Choroid plexus epithelial cell (primary cell): Measurements from ENCODE around the gene SVOPL.
A peak's percentile ranks its signal among the peaks of the same experiment; 100 is the strongest.

Experiments
- DNase-seq: peaks from one replicate; pipeline ENCODE4 v3.0.0-alpha.2; 2010; ENCODE audit warnings: low read depth
- H3K4me3 ChIP-seq: 2 replicates; pipeline ENCODE4 v1.5.1; 2011; ENCODE audit warnings: low read depth, mild to moderate bottlenecking, control low read depth, low read length, moderate library complexity
- TF ChIP-seq, protein P1 (sequence below): conservative IDR thresholded peaks from 2 replicates; pipeline ENCODE4 v1.5.1; 2011; ENCODE audit warnings: low read depth, mild to moderate bottlenecking, control low read depth, inconsistent platforms, low read length, moderate library complexity

The SVOPL gene

DNA sequence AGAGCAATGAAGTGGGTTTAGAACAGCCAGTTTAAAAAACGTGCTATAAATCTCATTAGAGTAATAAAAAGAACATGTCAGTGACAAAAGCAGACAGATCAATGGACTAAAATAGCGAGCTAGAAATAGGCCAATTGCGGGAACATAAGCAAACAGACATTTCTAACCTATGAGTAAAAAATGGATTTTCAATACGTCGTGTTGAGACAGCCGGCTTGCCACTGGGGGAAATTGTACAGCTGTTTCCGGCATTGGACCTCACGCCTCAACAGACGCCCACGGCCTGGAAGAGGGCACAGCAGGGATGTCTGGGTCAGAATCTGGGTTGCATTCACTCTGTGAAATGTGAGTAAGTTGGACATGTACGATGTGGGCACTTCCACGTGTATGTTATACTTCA lies 92.9 kb downstream of the SVOPL start:
- TF ChIP-seq, protein P1, sequence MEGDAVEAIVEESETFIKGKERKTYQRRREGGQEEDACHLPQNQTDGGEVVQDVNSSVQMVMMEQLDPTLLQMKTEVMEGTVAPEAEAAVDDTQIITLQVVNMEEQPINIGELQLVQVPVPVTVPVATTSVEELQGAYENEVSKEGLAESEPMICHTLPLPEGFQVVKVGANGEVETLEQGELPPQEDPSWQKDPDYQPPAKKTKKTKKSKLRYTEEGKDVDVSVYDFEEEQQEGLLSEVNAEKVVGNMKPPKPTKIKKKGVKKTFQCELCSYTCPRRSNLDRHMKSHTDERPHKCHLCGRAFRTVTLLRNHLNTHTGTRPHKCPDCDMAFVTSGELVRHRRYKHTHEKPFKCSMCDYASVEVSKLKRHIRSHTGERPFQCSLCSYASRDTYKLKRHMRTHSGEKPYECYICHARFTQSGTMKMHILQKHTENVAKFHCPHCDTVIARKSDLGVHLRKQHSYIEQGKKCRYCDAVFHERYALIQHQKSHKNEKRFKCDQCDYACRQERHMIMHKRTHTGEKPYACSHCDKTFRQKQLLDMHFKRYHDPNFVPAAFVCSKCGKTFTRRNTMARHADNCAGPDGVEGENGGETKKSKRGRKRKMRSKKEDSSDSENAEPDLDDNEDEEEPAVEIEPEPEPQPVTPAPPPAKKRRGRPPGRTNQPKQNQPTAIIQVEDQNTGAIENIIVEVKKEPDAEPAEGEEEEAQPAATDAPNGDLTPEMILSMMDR, result no peak
- H3K4me3 ChIP-seq, result no peak overlapping the region
- DNase-seq, result peak; percentile 77

DNA sequence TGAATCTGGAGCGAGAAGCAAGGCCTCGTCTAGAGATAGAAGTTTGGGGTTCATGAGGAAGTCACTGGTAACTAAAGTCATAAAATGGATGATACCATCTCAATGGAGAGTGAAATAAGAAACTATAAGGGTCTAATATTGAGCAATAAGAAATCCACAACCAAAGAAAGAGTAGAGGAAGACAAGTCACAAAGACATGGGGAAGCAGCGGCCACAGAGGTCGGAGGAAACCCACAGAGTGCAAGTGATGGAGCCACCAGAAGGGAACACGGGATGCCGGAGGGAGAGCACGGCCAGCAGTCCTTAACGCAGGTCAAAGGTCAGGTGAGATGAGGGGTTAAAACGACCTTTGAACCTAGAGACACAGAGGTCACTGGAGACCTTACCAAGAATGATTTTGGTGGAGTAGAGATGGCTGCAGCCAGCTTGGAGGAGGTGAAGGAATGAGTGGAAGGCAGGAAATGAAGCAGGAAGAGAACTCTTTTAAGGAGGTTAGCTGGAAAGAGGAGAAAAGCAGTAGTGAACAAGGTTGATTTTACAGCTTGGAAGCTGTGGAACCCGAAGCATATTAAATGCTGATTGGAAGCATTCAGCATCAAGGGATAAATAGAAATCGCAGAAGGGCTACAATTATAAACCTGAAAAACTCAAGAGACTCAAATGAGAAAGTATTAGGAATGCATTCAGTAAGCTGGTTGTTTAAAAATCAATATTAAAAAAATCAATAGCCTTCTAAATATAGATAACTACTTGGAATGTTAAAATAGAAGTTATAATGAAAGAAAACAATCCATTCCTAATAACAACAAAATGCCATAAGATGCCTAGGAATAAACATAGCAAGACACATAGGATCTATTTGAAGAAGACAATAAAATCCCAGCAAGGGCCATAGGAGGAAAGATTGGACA lies 93.7 kb downstream of the SVOPL start:
- no peak overlapping the region for H3K4me3 ChIP-seq
- no peak for DNase-seq
- TF ChIP-seq, protein P1, result no peak

DNA sequence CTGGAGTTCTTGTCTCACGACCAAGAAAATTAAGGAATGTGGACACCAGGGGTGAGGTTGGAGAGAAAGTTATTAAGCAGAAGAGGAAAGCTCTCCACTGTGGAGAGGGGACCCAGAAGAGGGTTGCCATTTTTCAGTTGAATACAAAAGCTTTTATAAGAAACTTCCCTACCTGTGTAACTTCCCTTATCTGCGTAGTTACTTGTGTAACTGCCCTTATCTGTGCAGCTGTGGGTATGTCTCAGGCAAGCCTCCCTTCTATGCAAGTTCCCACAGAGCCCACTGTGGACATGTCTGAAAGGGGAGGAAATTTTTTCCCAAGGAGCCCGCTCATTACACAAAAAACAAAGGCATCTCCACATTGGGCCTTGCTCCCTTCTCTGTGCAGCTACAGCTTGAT lies 94.9 kb downstream of the SVOPL start:
- TF ChIP-seq, protein P1, result no peak
- no peak for DNase-seq

GRCh38 chr7:138603549-138604318 lies 97.4 kb downstream of the SVOPL start:
- TF ChIP-seq, protein P1, result no peak
- H3K4me3 ChIP-seq, result no peak overlapping the region
- peak; percentile 27 for DNase-seq

More for the DNA sequence above, 94.9 kb downstream of the SVOPL start:
- H3K4me3 ChIP-seq, result no peak overlapping the region

DNA sequence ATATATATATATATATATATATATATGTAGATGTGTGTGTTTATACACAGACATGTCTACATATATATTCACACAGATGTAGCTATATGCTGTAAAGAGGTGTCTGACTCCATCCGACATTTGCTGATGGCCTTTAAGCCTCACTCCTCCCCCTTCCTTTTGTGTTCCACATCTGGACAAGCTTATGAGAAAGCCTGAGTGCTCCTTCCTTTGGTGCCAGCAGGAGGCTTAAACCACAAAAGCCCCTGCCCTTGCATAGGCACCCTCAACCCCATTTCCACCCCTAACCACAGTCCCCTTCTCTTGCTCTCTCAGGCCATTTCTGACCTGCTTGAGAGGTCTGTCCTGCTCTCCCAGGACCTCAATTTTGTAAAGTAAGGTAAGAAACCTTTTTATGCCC lies 98.7 kb downstream of the SVOPL start:
- no peak for DNase-seq
- TF ChIP-seq, protein P1, result no peak
- no peak overlapping the region for H3K4me3 ChIP-seq

DNA sequence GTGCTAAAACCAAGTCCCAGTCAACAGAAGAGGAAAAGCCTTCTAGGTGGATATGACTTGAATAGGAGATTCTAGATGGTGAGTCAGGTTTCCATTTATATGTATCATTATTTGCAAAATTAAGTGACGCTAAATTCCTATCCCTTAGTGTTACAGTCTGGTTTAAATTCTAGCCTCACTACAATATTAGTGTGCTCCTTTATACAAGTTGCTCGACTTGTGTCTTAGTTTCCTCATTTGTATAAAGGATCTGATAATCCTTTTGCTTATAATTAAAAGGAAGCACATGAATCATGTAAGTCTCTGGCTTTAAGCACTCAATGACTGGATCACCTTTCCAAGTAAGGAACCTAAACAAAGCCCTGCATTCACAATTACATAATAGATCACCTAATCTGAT lies 105.7 kb downstream of the SVOPL start:
- TF ChIP-seq, protein P1, result no peak
- no peak for DNase-seq
- no peak overlapping the region for H3K4me3 ChIP-seq

- TF ChIP-seq, protein P1, result no peak
- H3K4me3 ChIP-seq, result no peak overlapping the region
- DNase-seq, result no peak
Measured at GRCh38 chr7:138590154-138590553, 111.0 kb downstream of the SVOPL start.
